ENCODE results near the gene IBTK. TPM values are rescaled to one million over a fixed set of nuclear protein-coding genes. Genes with fewer than 3 reads are reported as not detected.

The IBTK gene
- total and polyA plus RNA-seq, 8 donors: 12.9 to 22.7 (median 20.4) TPM

DNA sequence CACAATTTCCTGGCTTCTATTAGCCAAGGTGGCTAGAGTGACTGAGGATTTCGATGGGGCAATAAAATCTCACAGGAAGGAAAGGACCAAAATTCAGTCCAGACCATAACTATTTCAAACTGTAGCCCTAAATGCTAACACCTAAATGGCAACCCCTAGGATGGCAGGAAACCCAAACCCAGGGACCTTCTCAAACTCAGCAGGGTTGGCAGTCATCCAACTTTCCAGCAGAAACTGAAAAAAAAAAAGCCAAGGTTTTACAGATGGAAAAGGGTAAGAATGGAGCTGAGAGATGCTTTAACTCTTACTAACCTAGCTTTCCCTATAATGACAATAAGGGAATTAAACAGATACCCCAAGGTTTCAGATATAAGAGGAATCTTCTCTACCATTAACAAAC lies 10.5 kb downstream of the IBTK start:
- H3K4me3 ChIP-seq: no peak overlapping the region
- H3K36me3 ChIP-seq: no peaks in the 10 kb centered on the region
- peaks cover 0 to 7% (median 6%) of the 10 kb centered on the region in 3 donors for H3K4me1 ChIP-seq
- no peaks in the 10 kb centered on the region for H3K9me3 ChIP-seq
- WGBS, 2 donors: 79 to 80% methylated on average over 1 of the region's 1 CpG
- H3K27me3 ChIP-seq: no peaks in the 10 kb centered on the region
- FAIRE-seq: no peak
- intact Hi-C loops (cut with DNase I): no loop called here
- no peak for ATAC-seq
- H3K27ac ChIP-seq: no peak overlapping the region
- DNase-seq: no peak
- TF ChIP-seq, protein P1, sequence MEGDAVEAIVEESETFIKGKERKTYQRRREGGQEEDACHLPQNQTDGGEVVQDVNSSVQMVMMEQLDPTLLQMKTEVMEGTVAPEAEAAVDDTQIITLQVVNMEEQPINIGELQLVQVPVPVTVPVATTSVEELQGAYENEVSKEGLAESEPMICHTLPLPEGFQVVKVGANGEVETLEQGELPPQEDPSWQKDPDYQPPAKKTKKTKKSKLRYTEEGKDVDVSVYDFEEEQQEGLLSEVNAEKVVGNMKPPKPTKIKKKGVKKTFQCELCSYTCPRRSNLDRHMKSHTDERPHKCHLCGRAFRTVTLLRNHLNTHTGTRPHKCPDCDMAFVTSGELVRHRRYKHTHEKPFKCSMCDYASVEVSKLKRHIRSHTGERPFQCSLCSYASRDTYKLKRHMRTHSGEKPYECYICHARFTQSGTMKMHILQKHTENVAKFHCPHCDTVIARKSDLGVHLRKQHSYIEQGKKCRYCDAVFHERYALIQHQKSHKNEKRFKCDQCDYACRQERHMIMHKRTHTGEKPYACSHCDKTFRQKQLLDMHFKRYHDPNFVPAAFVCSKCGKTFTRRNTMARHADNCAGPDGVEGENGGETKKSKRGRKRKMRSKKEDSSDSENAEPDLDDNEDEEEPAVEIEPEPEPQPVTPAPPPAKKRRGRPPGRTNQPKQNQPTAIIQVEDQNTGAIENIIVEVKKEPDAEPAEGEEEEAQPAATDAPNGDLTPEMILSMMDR (IDR thresholded peaks at IDR 0.05): no peak

DNA sequence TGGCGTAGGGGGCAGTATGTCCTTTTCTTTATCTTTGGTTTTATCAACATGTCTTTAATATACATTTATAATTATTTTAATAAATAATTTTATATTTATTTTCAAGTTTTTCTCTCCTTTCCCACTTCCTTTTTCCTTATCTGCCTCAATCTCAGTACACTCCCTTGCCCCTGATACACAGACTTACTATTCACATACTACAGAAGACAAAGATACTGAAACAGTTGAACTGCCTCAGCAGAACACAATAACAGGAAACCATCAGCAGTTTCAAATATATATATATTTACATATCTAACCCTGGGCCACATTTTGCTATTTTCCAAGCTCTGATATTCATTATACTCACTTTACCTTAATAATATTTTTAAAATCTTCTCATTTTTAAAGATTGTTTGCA lies 19.8 kb downstream of the IBTK start:
- TF ChIP-seq, protein P1 (IDR thresholded peaks at IDR 0.05): no peak
- intact Hi-C loops (cut with DNase I): no loop called here
- Histone ChIP-seq H3K36me3 (peaks cover 0 to 43% (median 10%) of the 10 kb centered on the region in 3 donors), H3K27me3 (no peaks in the 10 kb centered on the region), H3K27ac (no peak overlapping the region), H3K4me1 (no peaks in the 10 kb centered on the region), H3K9me3 (no peaks in the 10 kb centered on the region), H3K4me3 (no peak overlapping the region)
- WGBS, 2 donors: 92 to 97% methylated on average over 1 of the region's 1 CpG
- no peak for DNase-seq
- FAIRE-seq: no peak
- ATAC-seq: no peak

DNA sequence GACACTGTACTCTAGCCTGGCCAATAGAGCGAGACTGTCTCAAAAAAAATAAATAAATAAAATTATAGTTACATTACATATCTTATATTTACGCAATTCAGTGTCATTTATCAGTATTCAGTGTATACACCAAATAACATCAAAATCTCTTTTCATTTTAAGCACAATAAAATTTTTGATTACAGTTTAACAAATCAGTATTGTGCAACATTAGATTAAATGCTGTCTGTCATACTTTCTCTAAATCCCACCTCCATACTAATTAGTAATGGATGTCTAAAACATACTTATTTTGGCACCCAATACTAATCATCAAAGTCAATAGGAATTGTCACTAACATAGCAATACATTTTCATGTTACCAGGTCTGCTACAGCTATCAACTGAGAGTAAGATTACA lies 27.4 kb downstream of the IBTK start:
- no peak for ATAC-seq
- no peaks in the 10 kb centered on the region for H3K4me1 ChIP-seq
- intact Hi-C loops (cut with DNase I): no loop called here
- WGBS, 2 donors: 92 to 93% methylated on average over 2 of the region's 2 CpGs
- no peak for FAIRE-seq
- H3K9me3 ChIP-seq: no peaks in the 10 kb centered on the region
- no peak overlapping the region for H3K4me3 ChIP-seq
- DNase-seq: no peak
- H3K27me3 ChIP-seq: no peaks in the 10 kb centered on the region
- no peak overlapping the region for H3K27ac ChIP-seq
- TF ChIP-seq, protein P1 (IDR thresholded peaks at IDR 0.05): no peak
- H3K36me3 ChIP-seq: peaks cover 0 to 70% (median 5%) of the 10 kb centered on the region in 3 donors

DNA sequence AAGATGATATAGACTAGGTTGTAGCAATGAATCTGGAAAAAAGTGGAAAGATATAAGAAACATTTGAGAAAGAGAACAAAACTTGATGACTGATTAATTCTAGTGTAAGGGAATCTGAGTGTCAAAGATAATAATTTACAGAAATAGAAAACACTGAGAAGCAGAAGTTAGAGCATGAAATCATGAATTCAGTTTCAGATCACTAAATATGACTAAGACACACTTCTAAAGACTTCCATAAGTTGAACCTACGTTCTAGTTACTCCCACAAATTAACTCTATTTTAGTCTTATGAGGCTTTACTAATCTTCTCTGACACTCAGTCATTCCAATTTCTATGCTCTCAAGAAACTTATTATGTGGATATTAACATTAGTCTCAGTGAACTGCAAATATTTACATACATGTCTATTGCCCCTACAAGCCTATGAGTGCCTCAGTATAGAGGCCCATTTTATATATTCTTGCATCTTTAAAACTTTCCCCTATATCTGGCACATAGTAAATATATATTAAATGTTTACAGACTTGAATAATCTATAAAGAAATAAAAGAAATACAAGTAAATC lies 30.4 kb downstream of the IBTK start:
- H3K36me3 ChIP-seq: peaks cover 0 to 67% (median 4%) of the 10 kb centered on the region in 3 donors
- ATAC-seq (no peak), FAIRE-seq (no peak), DNase-seq (no peak)
- no peaks in the 10 kb centered on the region for H3K4me1 ChIP-seq
- TF ChIP-seq, protein P1 (IDR thresholded peaks at IDR 0.05): no peak
- no peak overlapping the region for H3K27ac ChIP-seq
- intact Hi-C loops (cut with DNase I): no loop called here
- H3K27me3 ChIP-seq: no peaks in the 10 kb centered on the region
- 79 to 86% methylated on average over 1 of the region's 1 CpG for WGBS, 2 donors
- H3K4me3 ChIP-seq: no peak overlapping the region
- H3K9me3 ChIP-seq: no peaks in the 10 kb centered on the region

DNA sequence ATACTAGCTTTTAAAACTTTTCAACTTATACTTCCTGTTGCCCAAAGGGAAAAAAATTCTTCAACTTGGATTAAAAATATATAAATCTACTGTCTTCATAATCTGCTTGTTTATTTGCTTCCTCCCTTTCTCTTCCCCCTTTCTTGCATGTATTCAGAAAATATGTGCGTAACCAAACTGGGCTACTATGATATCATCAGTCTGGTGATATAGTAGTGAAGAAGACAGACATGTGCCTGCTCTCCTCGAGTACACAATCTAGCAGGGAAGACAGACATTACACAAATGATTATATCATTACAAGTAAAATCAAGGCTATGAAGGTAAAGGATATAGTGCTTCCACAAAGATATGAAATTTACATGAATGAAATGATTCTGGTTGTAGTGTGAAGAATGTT lies 31.0 kb downstream of the IBTK start:
- no peaks in the 10 kb centered on the region for H3K27me3 ChIP-seq
- WGBS, 2 donors: 64 to 69% methylated on average over 2 of the region's 2 CpGs
- peak in 2 of 4 donors; percentile 41 to 47 for ATAC-seq
- H3K36me3 ChIP-seq: peaks cover 0 to 67% (median 8%) of the 10 kb centered on the region in 3 donors
- intact Hi-C loops (cut with DNase I): no loop called here
- no peaks in the 10 kb centered on the region for H3K9me3 ChIP-seq
- TF ChIP-seq, protein P1 (IDR thresholded peaks at IDR 0.05): no peak
- no peaks in the 10 kb centered on the region for H3K4me1 ChIP-seq
- DNase-seq: no peak
- no peak overlapping the region for H3K4me3 ChIP-seq
- no peak overlapping the region for H3K27ac ChIP-seq
- no peak for FAIRE-seq
